ENCODE results near the gene KIAA1614. TPM values are rescaled to one million over a fixed set of nuclear protein-coding genes. Genes with fewer than 3 reads are reported as not detected.

KIAA1614 gene
- total RNA-seq, 2 donors from 2014 or later: 9.8 to 13.8 TPM

- no peaks in the 10 kb centered on the region for H3K27me3 ChIP-seq (replicated peaks; ENCODE audit: insufficient read depth)
Observed at GRCh38 chr1:180892675-180893074, 20.0 kb upstream of the KIAA1614 start.

GRCh38 chr1:180893614-180894013 lies 19.1 kb upstream of the KIAA1614 start:
- no peak for ATAC-seq (ENCODE audit: insufficient number of reproducible peaks, low FRiP score, low read depth)
- H3K9me3 ChIP-seq: no peaks in the 10 kb centered on the region
- DNase-seq (ENCODE audit: low spot score): no peak
- no peak for TF ChIP-seq CTCF (IDR thresholded peaks at IDR 0.05)
- no peak overlapping the region for H3K4me3 ChIP-seq
- H3K4me1 ChIP-seq (ENCODE audit: control insufficient read depth in 1 of 2, low read depth in 2 of 2): no peaks in the 10 kb centered on the region
- H3K36me3 ChIP-seq: no peaks in the 10 kb centered on the region
- H3K27me3 ChIP-seq (replicated peaks; ENCODE audit: insufficient read depth): no peaks in the 10 kb centered on the region
- no peak overlapping the region for H3K27ac ChIP-seq

More at GRCh38 chr1:180892675-180893074, 20.0 kb upstream of the KIAA1614 start:
- no peak for DNase-seq (ENCODE audit: low spot score)
- ATAC-seq (ENCODE audit: insufficient number of reproducible peaks, low FRiP score, low read depth): no peak
- H3K9me3 ChIP-seq: no peaks in the 10 kb centered on the region
- no peaks in the 10 kb centered on the region for H3K4me1 ChIP-seq (ENCODE audit: control insufficient read depth in 1 of 2, low read depth in 2 of 2)
- H3K27ac ChIP-seq: no peak overlapping the region
- no peak overlapping the region for H3K4me3 ChIP-seq
- H3K36me3 ChIP-seq: no peaks in the 10 kb centered on the region
- TF ChIP-seq CTCF (IDR thresholded peaks at IDR 0.05): no peak

GRCh38 chr1:180896161-180896560 lies 16.5 kb upstream of the KIAA1614 start:
- Histone ChIP-seq H3K9me3 (no peaks in the 10 kb centered on the region), H3K4me1 (ENCODE audit: control insufficient read depth in 1 of 2, low read depth in 2 of 2) (no peaks in the 10 kb centered on the region), H3K4me3 (no peak overlapping the region), H3K27me3 (replicated peaks; ENCODE audit: insufficient read depth) (no peaks in the 10 kb centered on the region), H3K36me3 (no peaks in the 10 kb centered on the region), H3K27ac (no peak overlapping the region)
- TF ChIP-seq CTCF (IDR thresholded peaks at IDR 0.05): no peak
- DNase-seq (ENCODE audit: low spot score) (no peak), ATAC-seq (ENCODE audit: insufficient number of reproducible peaks, low FRiP score, low read depth) (no peak)

- Histone ChIP-seq H3K36me3 (no peaks in the 10 kb centered on the region), H3K4me1 (ENCODE audit: control insufficient read depth in 1 of 2, low read depth in 2 of 2) (no peaks in the 10 kb centered on the region), H3K4me3 (no peak overlapping the region), H3K27me3 (replicated peaks; ENCODE audit: insufficient read depth) (no peaks in the 10 kb centered on the region), H3K9me3 (no peaks in the 10 kb centered on the region), H3K27ac (no peak overlapping the region)
- no peak for TF ChIP-seq CTCF (IDR thresholded peaks at IDR 0.05)
- ATAC-seq (ENCODE audit: insufficient number of reproducible peaks, low FRiP score, low read depth) (no peak), DNase-seq (ENCODE audit: low spot score) (no peak)
Observed at GRCh38 chr1:180898441-180899219, 14.1 kb upstream of the KIAA1614 start.

- ATAC-seq (ENCODE audit: insufficient number of reproducible peaks, low FRiP score, low read depth): no peak
- TF ChIP-seq CTCF (IDR thresholded peaks at IDR 0.05): no peak
Observed at GRCh38 chr1:180899262-180899661, 13.4 kb upstream of the KIAA1614 start.

More at GRCh38 chr1:180899262-180899661, 13.4 kb upstream of the KIAA1614 start:
- Histone ChIP-seq H3K27ac (no peak overlapping the region), H3K4me1 (ENCODE audit: control insufficient read depth in 1 of 2, low read depth in 2 of 2) (no peaks in the 10 kb centered on the region), H3K4me3 (no peak overlapping the region), H3K9me3 (no peaks in the 10 kb centered on the region), H3K27me3 (replicated peaks; ENCODE audit: insufficient read depth) (no peaks in the 10 kb centered on the region), H3K36me3 (no peaks in the 10 kb centered on the region)
- DNase-seq (ENCODE audit: low spot score): no peak

Data from thoracic aorta (tissue), 2 donors.